Stimulated activated CD4-positive, alpha-beta T cell treated with anti-CD3 and anti-CD28 coated beads, Interleukin-4, amount 100 ng/mL, for 24 hours (primary cell): ENCODE results near the gene MUC5AC.
A peak's percentile ranks its signal among the peaks of the same experiment; 100 is the strongest.

Experiments used
- DNase-seq: peaks from one replicate; pipeline ENCODE4 v3.0.0-alpha.2; 2020

The MUC5AC gene

GRCh38 chr11:1197886-1198560 is 40.3 kb downstream of the MUC5AC start:
- no peak for DNase-seq

- DNase-seq: no peak
Measured at GRCh38 chr11:1198561-1199240, 40.9 kb downstream of the MUC5AC start.

DNA sequence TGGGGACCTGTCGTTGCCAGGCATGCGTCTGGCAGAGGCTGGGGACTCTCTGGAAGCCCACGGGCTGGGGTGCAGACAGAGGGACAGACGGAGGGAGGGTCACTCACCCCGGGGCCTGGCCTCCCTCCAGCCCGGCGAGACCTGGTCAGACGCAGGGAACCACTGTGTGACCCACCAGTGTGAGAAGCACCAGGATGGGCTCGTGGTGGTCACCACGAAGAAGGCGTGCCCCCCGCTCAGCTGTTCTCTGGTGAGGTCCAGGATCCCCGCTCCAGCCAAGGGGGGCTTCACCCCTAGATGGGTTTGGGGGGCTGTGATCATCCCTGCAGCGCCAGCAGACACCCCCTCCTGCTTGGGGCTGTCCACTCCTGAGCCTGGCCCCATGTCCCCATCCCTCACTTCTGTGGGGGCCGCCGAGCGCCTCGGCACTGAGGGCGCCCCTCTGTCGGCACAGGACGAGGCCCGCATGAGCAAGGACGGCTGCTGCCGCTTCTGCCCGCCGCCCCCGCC is 41.5 kb downstream of the MUC5AC start:
- DNase-seq: no peak

GRCh38 chr11:1199751-1200610 is 42.2 kb downstream of the MUC5AC start:
- DNase-seq: no peak

DNA sequence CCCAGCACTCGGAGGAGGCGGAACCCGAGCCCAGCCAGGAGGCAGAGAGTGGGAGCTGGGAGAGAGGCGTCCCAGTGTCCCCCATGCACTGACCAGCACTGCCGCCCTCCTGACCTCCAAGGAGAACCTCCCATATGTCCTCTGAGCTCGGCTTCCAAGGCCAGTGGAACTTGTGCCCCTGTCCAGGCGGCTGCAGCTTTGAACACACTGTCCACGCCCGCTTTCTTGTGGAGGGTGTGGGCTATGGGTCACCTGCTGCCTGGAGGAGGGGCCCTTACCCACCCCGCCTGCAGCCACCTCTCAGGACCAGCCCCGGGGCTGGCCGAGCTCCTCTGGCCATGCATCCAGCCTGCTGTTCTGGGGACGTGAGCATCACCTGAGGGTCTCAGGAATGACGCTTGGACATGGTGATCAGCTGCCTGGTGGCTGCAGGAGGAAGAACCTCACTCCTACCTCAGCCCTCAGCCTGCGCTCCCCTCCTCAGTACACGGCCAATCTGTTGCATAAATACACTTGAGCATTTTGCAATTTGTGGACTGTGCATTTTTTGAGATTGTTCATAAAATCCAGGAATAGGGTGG is 42.9 kb downstream of the MUC5AC start:
- DNase-seq: no peak

- no peak for DNase-seq
Measured at GRCh38 chr11:1201395-1202153, 43.8 kb downstream of the MUC5AC start.

DNA sequence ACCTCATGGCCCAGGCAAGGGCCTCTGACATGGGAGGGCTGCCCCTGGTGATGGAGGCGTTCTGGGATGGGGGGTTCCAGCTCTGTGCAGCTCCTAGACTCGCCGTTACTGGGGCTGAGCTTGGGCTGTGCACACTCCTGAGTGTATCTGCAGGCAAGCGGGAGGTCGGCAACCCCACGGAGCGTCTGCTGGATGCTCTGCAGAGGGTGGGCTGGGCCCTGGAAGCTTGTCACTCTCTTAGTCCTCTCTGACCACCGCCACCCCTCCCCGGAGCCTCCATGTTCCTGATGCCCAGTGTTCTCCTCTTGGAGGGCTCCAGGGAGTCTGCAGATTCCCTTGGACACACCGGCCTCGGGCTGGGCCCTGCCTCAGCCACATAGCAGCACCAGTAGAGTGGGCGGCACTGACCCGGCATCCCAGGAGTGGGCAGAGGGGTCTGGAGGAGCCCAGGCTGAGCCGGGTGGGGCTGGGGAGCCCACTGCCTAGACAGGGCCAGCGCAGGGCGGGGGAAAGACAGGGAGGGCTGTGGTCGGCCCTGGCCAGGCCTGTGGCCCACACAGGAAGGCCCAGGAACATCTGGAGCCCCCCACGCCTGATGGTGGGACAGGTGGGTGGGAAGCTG is 44.5 kb downstream of the MUC5AC start:
- DNase-seq: no peak

- peak; percentile 64 for DNase-seq
Measured at GRCh38 chr11:1202776-1203504, 45.2 kb downstream of the MUC5AC start.

DNA sequence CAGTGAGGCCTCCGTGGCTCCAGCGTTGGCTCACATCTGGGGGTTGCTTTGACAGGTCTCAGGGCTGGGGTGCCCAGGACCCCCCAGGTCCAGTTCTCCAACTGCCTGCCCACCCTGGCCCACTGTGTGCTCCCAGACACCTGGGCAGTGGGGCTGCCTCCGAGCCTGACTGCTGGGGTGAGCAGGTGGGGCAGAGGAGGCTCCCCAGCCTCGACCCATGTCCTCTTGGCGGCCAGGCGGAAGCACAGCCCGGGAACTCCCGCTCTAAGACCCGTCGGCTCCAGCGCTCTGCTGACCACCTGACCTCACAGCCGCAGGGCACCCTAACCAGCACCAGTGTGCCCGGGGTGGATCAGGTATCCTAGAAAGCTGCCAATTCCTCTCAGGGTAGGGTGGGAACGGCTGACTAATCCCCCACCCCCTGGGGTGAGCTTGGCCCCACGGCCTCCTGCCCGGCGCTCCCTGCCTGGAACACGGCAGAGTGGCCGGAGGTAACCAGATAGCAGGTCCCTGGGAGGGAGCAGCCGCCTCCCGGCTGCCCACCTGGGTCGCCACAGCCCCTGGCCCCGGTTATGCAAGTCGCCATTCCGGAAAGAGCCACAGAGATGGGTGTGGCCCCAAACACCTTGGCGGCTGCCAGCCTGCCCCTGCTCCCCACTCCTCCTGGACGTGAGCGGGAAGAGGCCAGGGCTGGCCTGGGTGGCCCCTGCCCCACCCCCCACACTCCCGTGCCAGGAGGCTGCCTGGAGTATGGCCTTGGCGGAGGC is 45.9 kb downstream of the MUC5AC start:
- no peak for DNase-seq

DNA sequence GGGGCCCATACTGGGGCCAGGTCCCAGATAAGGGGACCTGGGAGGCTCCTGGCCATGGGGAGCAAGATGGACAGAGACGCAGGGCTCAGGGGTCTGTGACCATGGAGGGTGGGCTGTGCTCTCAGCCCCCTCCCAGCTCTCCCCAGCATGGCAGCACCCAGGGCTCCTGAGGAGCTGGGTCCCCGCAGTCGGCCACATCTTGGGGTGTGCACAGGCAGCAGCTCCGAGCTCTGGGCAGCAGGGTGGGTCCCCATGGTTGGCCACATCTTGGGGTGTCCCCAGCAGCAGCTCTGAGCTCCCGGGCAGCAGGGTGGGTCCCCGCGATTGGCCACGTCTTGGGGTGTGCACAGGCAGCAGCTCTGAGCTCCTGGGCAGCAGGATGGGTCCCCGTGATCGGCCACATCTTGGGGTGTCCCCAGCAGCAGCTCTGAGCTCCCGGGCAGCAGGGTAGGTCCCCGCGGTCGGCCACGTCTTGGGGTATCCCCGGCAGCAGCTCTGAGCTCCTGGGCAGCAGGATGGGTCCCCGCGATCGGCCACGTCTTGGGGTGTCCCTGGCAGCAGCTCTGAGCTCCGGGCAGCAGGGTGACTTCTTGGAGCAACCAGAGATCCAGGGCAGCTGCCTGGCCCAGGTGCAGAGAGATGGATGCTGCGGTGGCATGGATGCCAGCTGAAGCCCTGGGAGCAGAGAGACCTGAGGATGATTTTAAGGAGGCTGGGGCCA is 46.8 kb downstream of the MUC5AC start:
- DNase-seq: no peak

DNA sequence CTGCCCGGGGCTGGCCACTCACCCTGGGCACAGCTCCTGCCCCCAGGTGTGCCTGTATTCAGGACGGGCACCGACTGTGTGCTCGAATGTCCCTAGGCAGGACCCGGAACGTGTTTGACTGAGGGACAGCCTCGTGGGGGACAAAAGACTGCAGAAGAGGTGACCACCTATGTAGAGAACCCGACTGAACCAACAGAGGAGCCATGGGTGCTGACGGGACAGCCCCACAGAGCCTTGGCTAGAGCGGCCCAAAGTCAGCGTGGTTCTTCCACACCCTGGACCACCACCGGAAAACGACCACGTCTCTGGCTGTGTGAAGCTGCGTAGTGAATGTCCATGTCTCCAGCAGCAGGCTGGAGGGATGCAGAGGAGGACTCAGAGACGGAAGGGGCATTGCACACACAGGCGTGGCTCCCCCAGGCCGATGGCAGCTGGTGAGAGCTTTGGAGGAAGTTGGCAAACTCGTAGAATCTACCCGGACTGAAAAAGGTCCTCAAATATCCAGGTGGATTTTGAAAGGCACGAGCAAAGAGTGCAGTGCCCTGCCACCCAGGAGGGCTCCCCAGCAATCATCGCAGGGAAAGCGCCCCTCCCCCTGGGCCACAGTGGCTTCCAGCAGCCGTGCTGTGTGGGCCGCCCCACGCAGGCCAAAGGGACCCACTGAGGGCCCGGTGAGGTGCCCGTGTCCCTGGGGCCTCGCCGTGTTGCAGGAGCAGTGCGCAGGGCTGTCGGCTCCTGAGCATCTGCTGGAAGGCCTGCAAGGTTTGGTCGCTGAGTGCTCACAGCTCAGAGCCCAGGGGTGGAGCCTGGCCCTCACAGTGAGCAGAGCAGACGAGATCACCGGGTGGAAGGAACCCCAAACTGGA is 47.6 kb downstream of the MUC5AC start:
- no peak for DNase-seq

DNA sequence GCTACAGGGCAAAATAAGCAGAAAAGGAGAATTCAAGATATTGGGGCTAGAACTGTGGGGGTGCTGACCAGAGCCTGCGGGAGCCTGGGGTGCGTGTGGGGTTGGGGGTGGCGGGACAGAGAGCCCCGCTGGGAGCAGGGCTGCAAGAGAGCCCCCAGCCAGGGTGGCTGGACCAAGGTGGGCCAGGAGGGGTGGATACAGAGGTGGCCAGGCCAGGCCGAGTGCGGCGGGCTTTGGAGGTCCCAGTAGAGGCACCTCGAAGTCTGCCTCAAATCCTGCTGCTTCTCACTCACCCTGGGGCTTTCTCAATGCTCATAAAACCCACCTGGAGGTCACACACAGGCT is 48.2 kb downstream of the MUC5AC start:
- no peak for DNase-seq

- no peak for DNase-seq
Measured at GRCh38 chr11:1206391-1207271, 48.9 kb downstream of the MUC5AC start.

- no peak for DNase-seq
Measured at GRCh38 chr11:1207401-1208143, 49.8 kb downstream of the MUC5AC start.

DNA sequence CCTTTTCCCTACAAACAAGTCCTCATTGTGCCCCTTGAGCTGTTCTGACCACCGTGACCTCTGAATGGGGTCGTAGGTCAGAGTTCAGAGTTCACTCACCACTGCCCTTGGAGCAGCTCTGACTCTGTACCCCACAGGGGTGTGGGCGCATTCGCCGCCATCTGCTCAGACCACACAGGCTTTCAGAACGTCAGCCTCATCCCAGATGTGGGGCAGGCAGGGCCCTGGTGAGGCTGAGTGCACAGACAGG is 50.3 kb downstream of the MUC5AC start:
- no peak for DNase-seq

DNA sequence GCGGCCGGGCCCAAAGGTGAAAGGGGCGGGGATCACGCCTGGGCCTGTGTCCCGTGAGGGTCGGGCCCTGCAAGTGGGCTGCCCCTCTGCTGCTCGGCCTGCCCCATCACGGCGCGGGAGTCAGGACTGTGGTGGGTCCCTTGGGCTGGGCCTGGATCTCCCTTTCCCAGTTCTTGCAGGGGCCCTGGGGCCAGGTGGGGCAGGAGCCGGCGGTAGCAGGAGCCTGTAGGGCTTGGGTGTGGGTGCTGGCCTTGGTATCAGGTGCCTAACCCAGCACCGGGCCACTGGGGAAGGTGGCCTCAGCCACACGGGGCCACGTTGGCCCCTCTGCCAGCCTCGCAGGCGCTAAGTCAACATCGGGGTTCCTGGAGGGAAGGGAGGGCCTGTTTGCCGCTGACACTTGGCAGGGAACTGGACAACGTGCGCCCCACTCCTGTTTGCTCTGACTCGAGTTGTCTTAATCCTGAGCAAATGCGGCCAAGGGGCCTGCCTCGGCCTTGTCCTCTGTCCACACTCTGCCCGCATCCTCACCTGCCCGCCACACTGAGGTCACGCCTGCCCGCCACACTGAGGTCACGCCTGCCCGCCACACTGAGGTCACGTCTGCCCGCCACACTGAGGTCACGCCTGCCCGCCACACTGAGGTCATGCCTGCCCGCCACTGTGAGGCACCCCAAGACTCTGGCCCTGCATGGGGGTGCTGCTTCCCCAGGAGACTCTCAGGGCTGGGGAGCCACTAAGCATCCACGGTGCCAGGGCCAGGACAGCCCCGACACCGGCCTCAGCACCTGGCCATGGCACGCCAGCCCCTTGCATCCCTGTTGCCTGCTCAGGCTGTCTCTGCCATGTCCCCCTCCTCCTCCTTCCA is 50.9 kb downstream of the MUC5AC start:
- DNase-seq: no peak
